8988T (cell line): ENCODE data around the gene KDM2A.

ENCODE experiments used
- DNase-seq: peaks from one replicate; pipeline ENCODE4 v3.0.0; 2011

The KDM2A gene

GRCh38 chr11:67288452-67289225 is 169.6 kb downstream of the KDM2A start:
- DNase-seq, result peak; percentile 98

GRCh38 chr11:67289226-67289650 is 170.2 kb downstream of the KDM2A start, which contains the start of gene ANKRD13D:
TSS of gene ANKRD13D (plus strand) at chr11:67289303. CDS start at chr11:67289461, 158 bp downstream.
- no peak for DNase-seq

GRCh38 chr11:67289651-67290479 is 170.8 kb downstream of the KDM2A start:
- DNase-seq, result no peak

GRCh38 chr11:67290801-67291200 is 171.7 kb downstream of the KDM2A start:
- no peak for DNase-seq

- no peak for DNase-seq
These were observed 172.7 kb downstream of the KDM2A start for GRCh38 chr11:67291481-67292381.

GRCh38 chr11:67292671-67293070 is 173.6 kb downstream of the KDM2A start:
- no peak for DNase-seq

- DNase-seq, result no peak
These were observed 174.0 kb downstream of the KDM2A start for GRCh38 chr11:67293090-67293489.

GRCh38 chr11:67295846-67296245 is 176.8 kb downstream of the KDM2A start:
- no peak for DNase-seq

- no peak for DNase-seq
These were observed 179.7 kb downstream of the KDM2A start for GRCh38 chr11:67298786-67299185.

GRCh38 chr11:67299471-67300191 is 180.6 kb downstream of the KDM2A start:
- no peak for DNase-seq

GRCh38 chr11:67300256-67300755 is 181.2 kb downstream of the KDM2A start:
- no peak for DNase-seq

GRCh38 chr11:67300756-67301312 is 181.8 kb downstream of the KDM2A start:
- DNase-seq, result no peak

- DNase-seq, result no peak
These were observed 182.4 kb downstream of the KDM2A start for GRCh38 chr11:67301313-67301921.

- DNase-seq, result no peak
These were observed 183.0 kb downstream of the KDM2A start for GRCh38 chr11:67301951-67302516.

- no peak for DNase-seq
These were observed 183.6 kb downstream of the KDM2A start for GRCh38 chr11:67302571-67303131.

GRCh38 chr11:67303132-67303834 is 184.2 kb downstream of the KDM2A start, which contains the start of gene SSH3:
TSS of gene SSH3 (plus strand) at chr11:67303530. CDS start at chr11:67303626, 96 bp downstream.
- peak; percentile 76 for DNase-seq

GRCh38 chr11:67303835-67304411 is 184.9 kb downstream of the KDM2A start:
- no peak for DNase-seq

GRCh38 chr11:67304511-67305113 is 185.5 kb downstream of the KDM2A start:
- DNase-seq, result no peak
